Measurements from ENCODE around the gene OGFOD2. TPM values are rescaled to one million over a fixed set of nuclear protein-coding genes. Genes with fewer than 3 reads are reported as not detected.

Gene OGFOD2
- total and polyA plus RNA-seq, 2 of the 13 experiments (the other 11 are each of a cell fraction or from before 2014, with no cell fraction given): 13.2 to 14.6 TPM

DNA sequence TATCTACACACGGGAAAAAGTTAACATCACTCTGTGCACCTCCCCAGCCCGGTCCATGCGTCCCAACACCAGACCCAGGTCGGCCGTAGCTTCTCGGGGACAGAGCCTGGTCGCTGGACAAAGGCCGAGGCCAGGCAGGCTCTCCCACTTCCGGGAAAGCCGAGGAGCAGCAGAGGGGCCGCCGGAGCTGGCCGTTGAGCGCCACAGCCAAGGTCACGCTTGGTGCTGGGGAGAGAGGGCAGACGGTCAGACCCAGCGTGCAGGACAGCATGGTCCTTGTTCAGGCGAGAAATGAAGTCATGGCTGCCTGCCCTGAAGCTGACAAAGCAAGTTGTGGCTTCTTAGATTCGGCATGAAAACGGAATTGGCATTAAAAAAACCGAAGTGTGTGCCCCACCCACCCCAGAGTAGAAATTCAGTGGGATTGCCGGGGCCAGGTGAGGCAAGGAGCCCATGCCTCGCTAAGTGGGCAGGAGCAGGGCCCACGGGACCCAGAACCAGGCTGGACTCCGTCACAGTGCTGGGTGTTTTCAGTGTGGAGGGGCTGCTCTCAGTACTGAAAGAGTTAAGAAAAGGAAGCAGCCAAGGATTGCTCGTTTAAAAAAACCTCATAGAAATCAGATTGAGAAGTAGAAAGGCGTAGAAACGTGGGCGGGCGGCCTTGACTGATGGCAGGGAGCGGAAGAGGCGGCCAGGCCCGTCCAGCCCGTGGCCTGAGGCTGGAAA is 9.7 kb downstream of the OGFOD2 start (continued):
- TF ChIP-seq PITX1 (CRISPR knock-in tag; IDR thresholded peaks at IDR 0.05) (peak; percentile 72), CHD2 (IDR thresholded peaks at IDR 0.05; ENCODE audit: low read depth, low read length) (no peak), ZFP82 (CRISPR knock-in tag; IDR thresholded peaks at IDR 0.05; ENCODE audit: borderline replicate concordance) (no peak), ZBTB38 (CRISPR knock-in tag; IDR thresholded peaks at IDR 0.05) (peak; percentile 60), MLXIP (CRISPR knock-in tag; IDR thresholded peaks at IDR 0.05; ENCODE audit: borderline replicate concordance) (no peak), ZMYM4 (CRISPR knock-in tag; IDR thresholded peaks at IDR 0.05) (peak; percentile 69), ZKSCAN8 (CRISPR knock-in tag; IDR thresholded peaks at IDR 0.05; ENCODE audit: borderline replicate concordance) (no peak; the same call in 1 of the 2 replicates), FOXK2 (IDR thresholded peaks at IDR 0.05) (no peak), RORA (CRISPR knock-in tag; IDR thresholded peaks at IDR 0.05) (no peak), ZNF253 (CRISPR knock-in tag; IDR thresholded peaks at IDR 0.05; ENCODE audit: borderline replicate concordance) (no peak), NBN (conservative IDR thresholded peaks at IDR 0.05) (no peak), PHB2 (IDR thresholded peaks at IDR 0.05; ENCODE audit: partially characterized antibody) (no peak), ARNT2 (CRISPR knock-in tag; IDR thresholded peaks at IDR 0.05; ENCODE audit: low read depth) (no peak), PLRG1 (conservative IDR thresholded peaks at IDR 0.05) (no peak), FOSL2 (CRISPR knock-in tag; IDR thresholded peaks at IDR 0.05) (0 out of 2 replicates have a peak, but pooled peaks have one; percentile 42), ZNF337 (CRISPR knock-in tag; IDR thresholded peaks at IDR 0.05; ENCODE audit: borderline replicate concordance, low read depth) (peak; percentile 45; the same call in 1 of the 2 replicates)
- TF ChIP-seq, protein P1, sequence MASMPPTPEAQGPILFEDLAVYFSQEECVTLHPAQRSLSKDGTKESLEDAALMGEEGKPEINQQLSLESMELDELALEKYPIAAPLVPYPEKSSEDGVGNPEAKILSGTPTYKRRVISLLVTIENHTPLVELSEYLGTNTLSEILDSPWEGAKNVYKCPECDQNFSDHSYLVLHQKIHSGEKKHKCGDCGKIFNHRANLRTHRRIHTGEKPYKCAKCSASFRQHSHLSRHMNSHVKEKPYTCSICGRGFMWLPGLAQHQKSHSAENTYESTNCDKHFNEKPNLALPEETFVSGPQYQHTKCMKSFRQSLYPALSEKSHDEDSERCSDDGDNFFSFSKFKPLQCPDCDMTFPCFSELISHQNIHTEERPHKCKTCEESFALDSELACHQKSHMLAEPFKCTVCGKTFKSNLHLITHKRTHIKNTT (CRISPR knock-in tag; IDR thresholded peaks at IDR 0.05): no peak
- TF ChIP-seq, protein P2, sequence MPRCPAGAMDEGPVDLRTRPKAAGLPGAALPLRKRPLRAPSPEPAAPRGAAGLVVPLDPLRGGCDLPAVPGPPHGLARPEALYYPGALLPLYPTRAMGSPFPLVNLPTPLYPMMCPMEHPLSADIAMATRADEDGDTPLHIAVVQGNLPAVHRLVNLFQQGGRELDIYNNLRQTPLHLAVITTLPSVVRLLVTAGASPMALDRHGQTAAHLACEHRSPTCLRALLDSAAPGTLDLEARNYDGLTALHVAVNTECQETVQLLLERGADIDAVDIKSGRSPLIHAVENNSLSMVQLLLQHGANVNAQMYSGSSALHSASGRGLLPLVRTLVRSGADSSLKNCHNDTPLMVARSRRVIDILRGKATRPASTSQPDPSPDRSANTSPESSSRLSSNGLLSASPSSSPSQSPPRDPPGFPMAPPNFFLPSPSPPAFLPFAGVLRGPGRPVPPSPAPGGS (CRISPR knock-in tag; IDR thresholded peaks at IDR 0.05): peak; percentile 77
- TF ChIP-seq, protein P3, sequence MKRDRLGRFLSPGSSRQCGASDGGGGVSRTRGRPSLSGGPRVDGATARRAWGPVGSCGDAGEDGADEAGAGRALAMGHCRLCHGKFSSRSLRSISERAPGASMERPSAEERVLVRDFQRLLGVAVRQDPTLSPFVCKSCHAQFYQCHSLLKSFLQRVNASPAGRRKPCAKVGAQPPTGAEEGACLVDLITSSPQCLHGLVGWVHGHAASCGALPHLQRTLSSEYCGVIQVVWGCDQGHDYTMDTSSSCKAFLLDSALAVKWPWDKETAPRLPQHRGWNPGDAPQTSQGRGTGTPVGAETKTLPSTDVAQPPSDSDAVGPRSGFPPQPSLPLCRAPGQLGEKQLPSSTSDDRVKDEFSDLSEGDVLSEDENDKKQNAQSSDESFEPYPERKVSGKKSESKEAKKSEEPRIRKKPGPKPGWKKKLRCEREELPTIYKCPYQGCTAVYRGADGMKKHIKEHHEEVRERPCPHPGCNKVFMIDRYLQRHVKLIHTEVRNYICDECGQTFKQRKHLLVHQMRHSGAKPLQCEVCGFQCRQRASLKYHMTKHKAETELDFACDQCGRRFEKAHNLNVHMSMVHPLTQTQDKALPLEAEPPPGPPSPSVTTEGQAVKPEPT (CRISPR knock-in tag; IDR thresholded peaks at IDR 0.05; ENCODE audit: low read depth): no peak; the same call in 1 of the 2 replicates

All from HepG2 (cell line).